H1 (cell line): ENCODE measurements around the gene FES. TPM values are rescaled to one million over a fixed set of nuclear protein-coding genes. Genes with fewer than 3 reads are reported as not detected.

ENCODE experiments used
- CTCF ChIA-PET: fragments of 300-600 bp; sonication (Branson Sonifier 250); formaldehyde crosslinking; loops from one replicate; lab custom pipeline; 2021; ENCODE audit not compliant: partially characterized antibody; lab: Charles Lee
- POLR2A ChIA-PET: fragments of 300-600 bp; sonication (Branson Sonifier 250); formaldehyde crosslinking; loops from one replicate; lab custom pipeline; 2021; ENCODE audit warnings: inconsistent platforms; ENCODE audit not compliant: partially characterized antibody; lab: Charles Lee
- DNase-seq, 2 experiments: peaks; one replicate each; pipeline versions ENCODE4 v3.0.0 to v3.0.0-alpha.2; 2010 to 2022; ENCODE audit warnings: low spot score in 2 of 2, low read depth in 1 of 2, mixed read lengths in 1 of 2
- FAIRE-seq: peaks from 2 replicates; lab custom pipeline; 2011; peaks lifted over from hg19 to GRCh38; lab: Jason Lieb, UNC
- H2AFZ ChIP-seq: 2 replicates; pipeline ENCODE4 v1.8.1; 2012; ENCODE audit warnings: low read length, inconsistent platforms
- H2AK5ac ChIP-seq: 2 replicates; pipeline ENCODE4 v1.6.1; 2013; ENCODE audit warnings: low read depth, low read length
- H2BK120ac ChIP-seq: replicated peaks from 2 replicates; pipeline ENCODE3; 2013; ENCODE audit warnings: low read depth, low read length, inconsistent platforms
- H2BK12ac ChIP-seq: 2 replicates; pipeline ENCODE4 v1.6.1; 2013; ENCODE audit warnings: low read depth, low read length
- H2BK15ac ChIP-seq: 2 replicates; pipeline ENCODE4 v1.6.1; 2013; ENCODE audit warnings: low read length
- H2BK20ac ChIP-seq: 2 replicates; pipeline ENCODE4 v1.6.1; 2013; ENCODE audit warnings: low read length
- H2BK5ac ChIP-seq: 2 replicates; pipeline ENCODE4 v1.6.1; 2013; ENCODE audit warnings: low read depth, low read length
- H3K14ac ChIP-seq: 2 replicates; pipeline ENCODE4 v1.6.1; 2013; ENCODE audit warnings: inconsistent platforms; ENCODE audit not compliant: insufficient read length
- H3K18ac ChIP-seq: 2 replicates; pipeline ENCODE4 v1.6.1; 2013; ENCODE audit warnings: low read length; ENCODE audit errors: extremely low read depth
- H3K23ac ChIP-seq: 2 replicates; pipeline ENCODE4 v1.6.1; 2013; ENCODE audit warnings: inconsistent platforms; ENCODE audit not compliant: insufficient read length
- H3K23me2 ChIP-seq: 2 replicates; pipeline ENCODE4 v1.6.1; 2013; ENCODE audit warnings: low read depth, low read length
- H3K27ac ChIP-seq: 2 replicates; pipeline ENCODE4 v1.6.1; 2011; ENCODE audit warnings: low read depth, low read length, inconsistent platforms
- H3K27me3 ChIP-seq, 4 experiments: replicated peaks in 1 of 4; 1 replicate in 1 of 4; 2 replicates in 3 of 4; pipeline versions ENCODE4 v1.6.1 to v1.8.1; 2011 to 2013; ENCODE audit warnings: low read length in 3 of 4, mild to moderate bottlenecking in 3 of 4, inconsistent platforms in 2 of 4, mixed read lengths in 2 of 4, moderate library complexity in 1 of 4; ENCODE audit not compliant: control insufficient read depth in 3 of 4, insufficient read depth in 3 of 4; ENCODE audit errors: extremely low read depth in 1 of 4
- H3K36me3 ChIP-seq, 4 experiments: 2 replicates each; pipeline versions ENCODE4 v1.6.1 to v1.8.1; 2011 to 2013; ENCODE audit warnings: mild to moderate bottlenecking in 4 of 4, low read length in 3 of 4, moderate library complexity in 2 of 4, control low read depth in 1 of 4, inconsistent platforms in 1 of 4; ENCODE audit not compliant: insufficient read depth in 4 of 4, control insufficient read depth in 2 of 4
- H3K4ac ChIP-seq: replicated peaks from 2 replicates; pipeline ENCODE3; 2013; ENCODE audit warnings: low read length, low read depth, mixed read lengths, inconsistent platforms; ENCODE audit not compliant: insufficient read length
- H3K4me1 ChIP-seq, 4 experiments: replicated peaks in 1 of 4; 1 replicate in 1 of 4; 2 replicates in 3 of 4; pipeline versions ENCODE4 v1.6.1 to v1.8.1; 2011 to 2013; ENCODE audit warnings: low read length in 3 of 4, inconsistent platforms in 2 of 4, mixed read lengths in 1 of 4; ENCODE audit not compliant: insufficient read depth in 4 of 4, control insufficient read depth in 3 of 4
- H3K4me2 ChIP-seq, 2 experiments: 2 replicates each; pipeline versions ENCODE4 v1.6.1 to v1.8.1; 2011 to 2013; ENCODE audit warnings: low read depth in 2 of 2, low read length in 2 of 2, control low read depth in 1 of 2, inconsistent platforms in 1 of 2, mild to moderate bottlenecking in 1 of 2; ENCODE audit not compliant: insufficient read depth in 1 of 2
- H3K4me3 ChIP-seq, 4 experiments: fragments of 200-600, 300-600 bp in 1 of 4; sonication (generic), shearing (Covaris generic), sonication (Bioruptor Twin) in 1 of 4; 2 replicates each; pipeline versions ENCODE4 v1.5.1 to v1.8.1; 2011 to 2016; ENCODE audit warnings: low read length in 4 of 4, low read depth in 3 of 4, control low read depth in 2 of 4, inconsistent platforms in 2 of 4, mild to moderate bottlenecking in 2 of 4, mixed read lengths in 1 of 4, moderate library complexity in 1 of 4; ENCODE audit not compliant: insufficient read depth in 2 of 4; ENCODE audit errors: extremely low read depth in 1 of 4
- H3K56ac ChIP-seq: replicated peaks from 2 replicates; pipeline ENCODE3; 2013; ENCODE audit warnings: low read depth, mild to moderate bottlenecking, mixed read lengths, low read length, inconsistent platforms; ENCODE audit not compliant: insufficient read length
- H3K79me1 ChIP-seq: 2 replicates; pipeline ENCODE4 v1.6.1; 2013; ENCODE audit warnings: low read depth, low read length, control low read depth
- H3K79me2 ChIP-seq, 2 experiments: 2 replicates each; pipeline versions ENCODE4 v1.6.1 to v1.8.1; 2012 to 2013; ENCODE audit warnings: low read length in 2 of 2, mild to moderate bottlenecking in 2 of 2, inconsistent platforms in 1 of 2; ENCODE audit not compliant: insufficient read depth in 2 of 2, control insufficient read depth in 1 of 2
- H3K9ac ChIP-seq, 4 experiments: replicated peaks in 1 of 4; 1 replicate in 1 of 4; 2 replicates in 3 of 4; pipeline versions ENCODE4 v1.6.1 to v1.8.1; 2011 to 2013; ENCODE audit warnings: low read depth in 3 of 4, low read length in 3 of 4, control low read depth in 2 of 4, mild to moderate bottlenecking in 2 of 4, moderate library complexity in 2 of 4, inconsistent platforms in 1 of 4; ENCODE audit errors: extremely low read depth in 1 of 4
- H3K9me3 ChIP-seq, 2 experiments: 2 replicates each; pipeline versions ENCODE4 v1.6.1 to v1.8.1; 2012 to 2013; ENCODE audit warnings: mild to moderate bottlenecking in 2 of 2, moderate library complexity in 2 of 2, control low read depth in 1 of 2, inconsistent platforms in 1 of 2, low read depth in 1 of 2, low read length in 1 of 2, mixed read lengths in 1 of 2; ENCODE audit not compliant: insufficient read depth in 2 of 2
- H4K20me1 ChIP-seq, 2 experiments: replicated peaks in 1 of 2; 2 replicates each; pipeline versions ENCODE3 to v1.8.1; 2011 to 2013; ENCODE audit warnings: inconsistent platforms in 2 of 2, low read length in 2 of 2, mild to moderate bottlenecking in 1 of 2; ENCODE audit not compliant: insufficient read depth in 2 of 2, control insufficient read depth in 1 of 2
- H4K5ac ChIP-seq: 2 replicates; pipeline ENCODE4 v1.6.1; 2013; ENCODE audit warnings: low read length, low read depth, mixed read lengths, inconsistent platforms; ENCODE audit not compliant: insufficient read length
- H4K8ac ChIP-seq: 2 replicates; pipeline ENCODE4 v1.8.0; 2013; ENCODE audit warnings: mild to moderate bottlenecking, moderate library complexity, low read length, inconsistent platforms; ENCODE audit not compliant: insufficient read depth; ENCODE audit errors: extremely low read depth
- H4K91ac ChIP-seq: replicated peaks from 2 replicates; pipeline ENCODE3; 2013; ENCODE audit warnings: low read length, mixed read lengths, inconsistent platforms; ENCODE audit not compliant: insufficient read length
- ATF3 ChIP-seq: IDR thresholded peaks from 2 replicates; pipeline ENCODE4 v1.6.1; 2011; ENCODE audit warnings: low read depth, mild to moderate bottlenecking, low read length; ENCODE audit not compliant: insufficient read depth
- RXRA ChIP-seq: IDR thresholded peaks from 2 replicates; pipeline ENCODE4 v1.6.1; 2011; ENCODE audit warnings: low read depth, mild to moderate bottlenecking, low read length, moderate library complexity; ENCODE audit not compliant: insufficient read depth
- WGBS, 2 experiments: shearing (Covaris generic) in 1 of 2; methylation state at CpG; one replicate each; pipeline versions ENCODE4 v1.1.6 to v1.1.7; 2013 to 2015; ENCODE audit warnings: low lambda C conversion rate in 2 of 2, mixed read lengths in 2 of 2, inconsistent platforms in 1 of 2, low coverage in 1 of 2, missing lambda C conversion rate in 1 of 2; ENCODE audit not compliant: insufficient replicate concordance in 2 of 2, insufficient coverage in 1 of 2, insufficient read length in 1 of 2; ENCODE audit errors: extremely low coverage in 1 of 2, missing lambda C conversion rate in 1 of 2; 5-methylcytosine and 5-hydroxymethylcytosine counted together
- polyA plus RNA-seq, 7 experiments: library from polyadenylated mRNA; depleted of rRNA in 3 of 7; stranded (reverse) in 5 of 7; unstranded in 2 of 7; fragments of >200 nt in 5 of 7; fragments of 200-250 nt in 2 of 7; gene quantifications; 1 replicate in 5 of 7; 2 replicates in 1 of 7; 4 replicates in 1 of 7; pipeline versions ENCODE4 v1.2.1 to v1.2.3, GENCODE V29; 2011 to 2013; ENCODE audit warnings: missing spikeins in 2 of 7, mixed read lengths in 2 of 7
- total RNA-seq: library from RNA; stranded (reverse); fragmentation: NEBNext Ultra II Directional; extraction: Animal tissue kit (Norgen Biotek cat#: 25700); gene quantifications from 2 replicates; pipeline ENCODE4 v1.2.1, GENCODE V29; 2021

The FES gene
- total and polyA plus RNA-seq, 2 of the 8 experiments (the other 6 are each of a cell fraction or from before 2014, with no cell fraction given), result 8.5 to 8.6 TPM

- FAIRE-seq, result no peak
- H4K5ac ChIP-seq, result no peak overlapping the region
Observed at GRCh38 chr15:90931575-90931827, 47.2 kb downstream of the FES start.

More at GRCh38 chr15:90931575-90931827, 47.2 kb downstream of the FES start:
- Histone ChIP-seq H3K23me2 (peaks cover 11% of the 10 kb centered on the region; the same call in 1 of the 2 replicates), H3K27me3 (0 out of 7 replicates have a peak, but pooled peaks cover 0 to 4% (median 0%) of the 10 kb centered on the region in 4 experiments), H3K23ac (no peak overlapping the region), H2BK120ac (no peak overlapping the region), H3K79me2 (no peaks in the 10 kb centered on the region), H3K18ac (no peak overlapping the region), H4K8ac (no peak overlapping the region), H3K27ac (no peak overlapping the region), H3K4ac (no peak overlapping the region), H2AFZ (no peak overlapping the region), H2BK20ac (no peak overlapping the region), H3K4me2 (peak overlapping the region; percentile 47 to 93; a peak in 3 of 4 replicates), H3K9ac (no peak overlapping the region), H3K14ac (no peak overlapping the region), H3K4me3 (peak overlapping the region in 3 of 4 experiments; percentile 58 to 83 (median 82); a peak in 6 of 8 replicates), H3K9me3 (no peaks in the 10 kb centered on the region), H4K20me1 (peaks cover 0 to 1% of the 10 kb centered on the region in 2 experiments), H2BK5ac (no peak overlapping the region), H3K56ac (no peak overlapping the region), H4K91ac (no peak overlapping the region), H2AK5ac (no peak overlapping the region), H3K4me1 (peaks cover 0 to 13% (median 7%) of the 10 kb centered on the region in 4 experiments; a peak in 6 of 7 replicates), H3K36me3 (no peaks in the 10 kb centered on the region), H3K79me1 (no peaks in the 10 kb centered on the region; the same call in 1 of the 2 replicates), H2BK15ac (no peak overlapping the region), H2BK12ac (no peak overlapping the region)
- WGBS, 2 experiments, result 15% methylated on average over 6 of the region's 6 CpGs; no CpG with 5 or more reads in 1 of the 2 experiments
- no peak for DNase-seq
- TF ChIP-seq RXRA (no peak), ATF3 (0 out of 2 replicates have a peak, but pooled peaks have one; percentile 5)
- POLR2A ChIA-PET, result interaction anchor here (0.6 to 5.0 kb wide), 9 partner anchors 22 to 262 kb away, joined by 3 to 24 read pairs (median 3); partner anchors contain the start of genes BLM, MAN2A2 and RCCD1
- CTCF ChIA-PET, result interaction anchor here (0.6 to 20.7 kb wide), 37 partner anchors 9 to 921 kb away, joined by 3 to 306 read pairs (median 6); partner anchors contain the start of genes FES, FURIN, MAN2A2 and RCCD1
